OCI-LY1 (cell line): Measurements from ENCODE around the gene BPNT1.

ENCODE experiments used
- H2AFZ ChIP-seq: fragments of 200-600 bp; sonication (generic), shearing (Covaris generic); 2 replicates; pipeline ENCODE4 v1.6.0; 2014; ENCODE audit warnings: antibody characterized with exemption, mild to moderate bottlenecking, low read length
- H3F3A ChIP-seq: fragments of 200-600 bp; sonication (generic), shearing (Covaris generic); 2 replicates; pipeline ENCODE4 v1.6.0; 2014; ENCODE audit warnings: mild to moderate bottlenecking, antibody characterized with exemption, low read length, moderate library complexity; ENCODE audit not compliant: insufficient read depth
- H3K27ac ChIP-seq: fragments of 200-600 bp; sonication (generic); 2 replicates; pipeline ENCODE4 v1.5.1; 2014; ENCODE audit warnings: low read length, mixed run types, mild to moderate bottlenecking, low read depth; ENCODE audit not compliant: poor library complexity, severe bottlenecking
- H3K27me3 ChIP-seq: fragments of 200-600 bp; sonication (generic); 2 replicates; pipeline ENCODE4 v1.6.0; 2014; ENCODE audit warnings: antibody characterized with exemption, mild to moderate bottlenecking, low read length, moderate library complexity; ENCODE audit not compliant: insufficient read depth
- H3K36me3 ChIP-seq: fragments of 200-600 bp; sonication (generic); 2 replicates; pipeline ENCODE4 v1.6.1; 2014; ENCODE audit warnings: mild to moderate bottlenecking, antibody characterized with exemption, low read length, moderate library complexity, mixed read lengths; ENCODE audit not compliant: insufficient read depth
- H3K4me1 ChIP-seq: fragments of 200-600 bp; sonication (generic); 2 replicates; pipeline ENCODE4 v1.5.1; 2014; ENCODE audit warnings: mild to moderate bottlenecking, low read length, moderate library complexity; ENCODE audit not compliant: insufficient read depth, severe bottlenecking
- H3K4me2 ChIP-seq: fragments of 200-600 bp; sonication (generic), shearing (Covaris generic); 2 replicates; pipeline ENCODE4 v1.6.1; 2014; ENCODE audit warnings: low read length
- H3K4me3 ChIP-seq: fragments of 200-600 bp; sonication (generic); 2 replicates; pipeline ENCODE4 v1.5.1; 2014; ENCODE audit warnings: low read length, low read depth, mild to moderate bottlenecking, mixed read lengths; ENCODE audit not compliant: poor library complexity, severe bottlenecking
- H3K79me2 ChIP-seq: fragments of 200-600 bp; shearing (Covaris generic); 2 replicates; pipeline ENCODE4 v1.6.1; 2016; ENCODE audit warnings: mixed run types, low read length, mixed read lengths; ENCODE audit not compliant: insufficient read depth
- H3K9ac ChIP-seq: fragments of 200-600 bp; sonication (generic), shearing (Covaris generic); 2 replicates; pipeline ENCODE4 v1.6.1; 2014; ENCODE audit warnings: mild to moderate bottlenecking, low read length, mixed read lengths
- H3K9me2 ChIP-seq: fragments of 200-600 bp; sonication (generic), shearing (Covaris generic); 2 replicates; pipeline ENCODE4 v1.6.1; 2014; ENCODE audit warnings: low read depth, mild to moderate bottlenecking, low read length, mixed read lengths
- H3K9me3 ChIP-seq: fragments of 200-600 bp; shearing (Covaris generic); 2 replicates; pipeline ENCODE4 v1.6.1; 2014; ENCODE audit warnings: low read length, mixed read lengths
- H4K20me1 ChIP-seq: fragments of 200-600 bp; sonication (generic), shearing (Covaris generic); 2 replicates; pipeline ENCODE4 v1.6.0; 2016; ENCODE audit warnings: mild to moderate bottlenecking, low read length; ENCODE audit not compliant: insufficient read depth
- EZH2 ChIP-seq: fragments of 200-600 bp; sonication (generic), shearing (Covaris generic); IDR thresholded peaks from 2 replicates; pipeline ENCODE4 v1.8.0; 2017; ENCODE audit warnings: borderline replicate concordance, mixed run types, mild to moderate bottlenecking, antibody characterized with exemption, low read length, moderate library complexity, mixed read lengths
- TF ChIP-seq, protein P1 (sequence below): fragments of 200-600 bp; sonication (generic), shearing (Covaris generic); IDR thresholded peaks from 2 replicates; pipeline ENCODE4 v1.5.1; 2017; ENCODE audit warnings: mild to moderate bottlenecking, antibody characterized with exemption, low read length, moderate library complexity, mixed read lengths

BPNT1 gene

DNA sequence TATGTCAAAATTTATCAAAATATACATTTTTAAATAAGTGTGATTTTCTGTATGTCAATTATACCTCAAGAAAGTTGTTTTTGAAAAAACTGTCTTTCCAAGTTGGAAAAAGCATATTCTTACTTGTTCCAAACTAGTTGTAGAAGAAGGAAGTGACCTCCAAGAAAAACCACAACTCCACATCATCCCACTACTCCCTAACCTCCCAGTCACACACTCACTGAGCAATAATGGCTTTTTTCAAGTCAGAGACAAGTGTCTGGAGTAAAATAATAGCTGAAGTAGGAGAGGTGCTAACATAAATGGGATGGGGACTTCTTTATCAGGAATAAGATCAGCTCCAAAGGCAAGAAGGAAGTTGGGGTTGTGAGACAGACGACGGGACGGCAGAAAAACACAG lies 56.7 kb downstream of the BPNT1 start:
- no peak overlapping the region for H3K9ac ChIP-seq
- H3K27me3 ChIP-seq: no peaks in the 10 kb centered on the region
- TF ChIP-seq, protein P1, sequence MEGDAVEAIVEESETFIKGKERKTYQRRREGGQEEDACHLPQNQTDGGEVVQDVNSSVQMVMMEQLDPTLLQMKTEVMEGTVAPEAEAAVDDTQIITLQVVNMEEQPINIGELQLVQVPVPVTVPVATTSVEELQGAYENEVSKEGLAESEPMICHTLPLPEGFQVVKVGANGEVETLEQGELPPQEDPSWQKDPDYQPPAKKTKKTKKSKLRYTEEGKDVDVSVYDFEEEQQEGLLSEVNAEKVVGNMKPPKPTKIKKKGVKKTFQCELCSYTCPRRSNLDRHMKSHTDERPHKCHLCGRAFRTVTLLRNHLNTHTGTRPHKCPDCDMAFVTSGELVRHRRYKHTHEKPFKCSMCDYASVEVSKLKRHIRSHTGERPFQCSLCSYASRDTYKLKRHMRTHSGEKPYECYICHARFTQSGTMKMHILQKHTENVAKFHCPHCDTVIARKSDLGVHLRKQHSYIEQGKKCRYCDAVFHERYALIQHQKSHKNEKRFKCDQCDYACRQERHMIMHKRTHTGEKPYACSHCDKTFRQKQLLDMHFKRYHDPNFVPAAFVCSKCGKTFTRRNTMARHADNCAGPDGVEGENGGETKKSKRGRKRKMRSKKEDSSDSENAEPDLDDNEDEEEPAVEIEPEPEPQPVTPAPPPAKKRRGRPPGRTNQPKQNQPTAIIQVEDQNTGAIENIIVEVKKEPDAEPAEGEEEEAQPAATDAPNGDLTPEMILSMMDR: no peak
- no peak for TF ChIP-seq EZH2
- no peak overlapping the region for H3K27ac ChIP-seq
- H3F3A ChIP-seq: no peaks in the 10 kb centered on the region
- H3K9me3 ChIP-seq: no peaks in the 10 kb centered on the region
- H3K4me2 ChIP-seq: no peak overlapping the region
- H3K9me2 ChIP-seq: no peaks in the 10 kb centered on the region
- H3K36me3 ChIP-seq: peaks cover 86% of the 10 kb centered on the region
- H3K4me1 ChIP-seq: no peaks in the 10 kb centered on the region
- H4K20me1 ChIP-seq: no peaks in the 10 kb centered on the region; the same call in 1 of the 2 replicates
- no peak overlapping the region for H2AFZ ChIP-seq
- H3K79me2 ChIP-seq: peaks cover 24% of the 10 kb centered on the region
- H3K4me3 ChIP-seq: no peak overlapping the region

DNA sequence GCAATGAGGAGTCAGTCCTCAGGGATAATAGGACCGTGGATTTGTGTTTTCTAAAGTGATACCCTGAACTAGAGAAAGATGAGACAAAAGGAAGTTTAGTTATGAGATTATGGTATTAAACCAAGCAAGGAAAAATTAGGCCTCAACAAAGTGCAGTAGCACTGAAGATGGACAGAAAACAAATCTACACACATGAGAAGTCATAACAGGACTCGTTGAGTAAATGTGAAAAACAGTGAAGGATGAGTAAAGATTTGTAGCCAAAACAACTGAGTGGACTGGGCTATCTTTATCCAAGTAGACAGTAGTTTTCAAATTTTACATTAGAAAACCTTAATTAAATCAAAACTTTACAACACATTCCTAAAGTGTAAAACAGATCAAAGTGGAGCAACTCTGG lies 58.3 kb downstream of the BPNT1 start:
- Histone ChIP-seq H3K9me2 (no peaks in the 10 kb centered on the region), H3K4me1 (no peaks in the 10 kb centered on the region), H3K4me2 (no peak overlapping the region), H3K79me2 (peaks cover 10% of the 10 kb centered on the region), H4K20me1 (no peaks in the 10 kb centered on the region; the same call in 1 of the 2 replicates), H3K9me3 (no peaks in the 10 kb centered on the region), H3F3A (no peaks in the 10 kb centered on the region), H3K36me3 (peaks cover 73% of the 10 kb centered on the region), H3K4me3 (no peak overlapping the region), H3K9ac (no peak overlapping the region), H3K27me3 (no peaks in the 10 kb centered on the region), H2AFZ (no peak overlapping the region), H3K27ac (no peak overlapping the region)
- no peak for TF ChIP-seq EZH2
- TF ChIP-seq, protein P1: no peak

- Histone ChIP-seq H3K4me3 (no peak overlapping the region), H3K27ac (no peak overlapping the region), H3K4me1 (no peaks in the 10 kb centered on the region), H3K9me3 (no peaks in the 10 kb centered on the region), H3F3A (no peaks in the 10 kb centered on the region), H2AFZ (no peak overlapping the region), H3K9me2 (no peaks in the 10 kb centered on the region), H4K20me1 (no peaks in the 10 kb centered on the region; the same call in 1 of the 2 replicates), H3K4me2 (no peak overlapping the region), H3K27me3 (no peaks in the 10 kb centered on the region), H3K79me2 (no peaks in the 10 kb centered on the region), H3K36me3 (peaks cover 77% of the 10 kb centered on the region), H3K9ac (no peak overlapping the region)
- TF ChIP-seq, protein P1: no peak
- no peak for TF ChIP-seq EZH2
Measured at GRCh38 chr1:220028346-220028895, 61.2 kb downstream of the BPNT1 start.
